IPS DF 6.9 (cell line): ENCODE measurements around the gene LRRK1.
"Not testable (repeated sequence)": the region's sequence is repeated elsewhere in the genome, so short reads cannot be mapped to it uniquely, and the experiment has no call there.

ENCODE experiments used
- DNase-seq: peaks from one replicate; pipeline ENCODE4 v3.0.0-alpha.2; 2013; ENCODE audit warnings: low read depth, low spot score
- H3K27ac ChIP-seq: one replicate; pipeline ENCODE4 v1.5.1; 2013; ENCODE audit warnings: low read length, control low read depth
- H3K27me3 ChIP-seq: 2 replicates; pipeline ENCODE4 v1.6.1; 2013; ENCODE audit warnings: mild to moderate bottlenecking, low read length; ENCODE audit not compliant: control insufficient read depth, insufficient read depth
- H3K36me3 ChIP-seq: 2 replicates; pipeline ENCODE4 v1.6.1; 2013; ENCODE audit warnings: low read length; ENCODE audit not compliant: control insufficient read depth, insufficient read depth
- H3K4me1 ChIP-seq: 2 replicates; pipeline ENCODE4 v1.6.1; 2013; ENCODE audit warnings: low read length; ENCODE audit not compliant: control insufficient read depth, insufficient read depth
- H3K4me3 ChIP-seq: 2 replicates; pipeline ENCODE4 v1.5.1; 2013; ENCODE audit warnings: mild to moderate bottlenecking, low read length
- H3K9me3 ChIP-seq: 2 replicates; pipeline ENCODE4 v1.6.1; 2013; ENCODE audit warnings: low read length, inconsistent platforms; ENCODE audit not compliant: control insufficient read depth, insufficient read depth
- WGBS: extraction: QIAGEN DNeasy Blood & Tissue Kit; methylation state at CpG from one replicate; pipeline ENCODE4 v1.1.7; 2013; ENCODE audit warnings: mixed read lengths, missing lambda C conversion rate; ENCODE audit not compliant: insufficient read length, insufficient coverage; 5-methylcytosine and 5-hydroxymethylcytosine counted together

LRRK1 gene

DNA sequence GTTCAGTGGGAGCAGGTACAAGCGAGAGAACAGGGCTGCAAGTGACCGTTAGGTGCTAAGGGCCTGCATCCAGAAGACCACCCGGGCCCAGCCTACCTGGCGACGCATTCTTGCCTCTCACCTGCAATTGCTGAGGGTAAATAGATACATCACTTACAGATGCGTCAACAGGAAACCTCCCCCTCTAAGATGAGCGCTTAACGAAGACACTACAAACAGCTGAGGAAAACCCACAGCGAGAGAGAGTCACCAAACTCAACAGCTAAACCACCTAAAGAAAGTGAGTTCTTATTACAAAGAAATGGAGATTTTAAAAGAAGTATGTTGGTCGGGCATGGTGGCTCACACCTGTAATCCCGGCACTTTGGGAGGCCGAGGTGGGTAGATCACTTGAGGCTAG is 174.8 kb downstream of the LRRK1 start:
- no peaks in the 10 kb centered on the region for H3K9me3 ChIP-seq
- H3K4me1 ChIP-seq = no peaks in the 10 kb centered on the region
- DNase-seq = no peak
- H3K36me3 ChIP-seq = no peaks in the 10 kb centered on the region
- H3K4me3 ChIP-seq = no peak overlapping the region
- no peaks in the 10 kb centered on the region for H3K27me3 ChIP-seq
- no CpG with 5 or more reads among the region's 12 CpGs for WGBS
- no peak overlapping the region for H3K27ac ChIP-seq

DNA sequence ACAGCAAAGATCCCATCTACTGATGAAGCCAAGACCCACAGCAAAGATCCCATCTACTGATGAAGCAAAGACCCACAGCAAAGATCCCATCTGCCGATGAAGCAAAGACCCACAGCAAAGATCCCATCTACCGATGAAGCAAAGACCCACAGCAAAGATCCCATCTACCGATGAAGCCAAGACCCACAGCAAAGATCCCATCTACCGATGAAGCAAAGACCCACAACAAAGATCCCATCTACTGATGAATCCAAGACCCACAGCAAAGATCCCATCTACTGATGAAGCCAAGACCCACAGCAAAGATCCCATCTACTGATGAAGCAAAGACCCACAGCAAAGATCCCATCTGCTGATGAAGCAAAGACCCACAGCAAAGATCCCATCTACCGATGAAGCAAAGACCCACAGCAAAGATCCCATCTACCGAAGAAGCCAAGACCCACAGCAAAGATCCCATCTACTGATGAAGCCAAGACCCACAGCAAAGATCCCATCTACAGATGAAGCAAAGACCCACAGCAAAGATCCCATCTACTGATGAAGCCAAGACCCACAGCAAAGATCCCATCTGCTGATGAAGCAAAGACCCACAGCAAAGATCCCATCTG is 176.7 kb downstream of the LRRK1 start:
- not testable (repeated sequence) for DNase-seq
- WGBS = no CpG with 5 or more reads among the region's 6 CpGs

DNA sequence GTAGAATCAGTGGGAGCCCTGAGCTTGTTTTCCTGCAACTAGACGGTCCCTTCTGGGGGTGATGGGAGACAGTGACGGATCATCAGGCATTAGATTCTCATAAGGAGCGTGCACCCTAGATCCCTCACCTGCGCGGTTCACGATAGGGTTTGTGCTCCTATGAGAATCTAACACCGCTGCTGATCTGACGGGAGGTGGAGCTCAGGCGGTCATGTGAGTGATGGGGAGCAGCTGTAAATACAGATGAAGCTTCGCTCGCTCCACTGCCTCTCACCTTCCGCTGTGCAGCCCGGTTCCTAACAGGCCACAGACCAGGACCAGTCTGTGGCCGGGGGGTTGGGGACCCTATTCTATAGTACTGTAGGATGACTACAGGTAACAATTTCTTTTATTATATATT is 178.0 kb downstream of the LRRK1 start:
- no peaks in the 10 kb centered on the region for H3K36me3 ChIP-seq
- H3K27ac ChIP-seq = no peak overlapping the region
- no peaks in the 10 kb centered on the region for H3K9me3 ChIP-seq
- no peaks in the 10 kb centered on the region for H3K4me1 ChIP-seq
- H3K27me3 ChIP-seq = no peaks in the 10 kb centered on the region
- no peak for DNase-seq
- H3K4me3 ChIP-seq = no peak overlapping the region
- WGBS = no CpG with 5 or more reads among the region's 14 CpGs

More for the DNA sequence above, 176.7 kb downstream of the LRRK1 start:
- not testable (repeated sequence) for H3K27ac ChIP-seq, H3K9me3 ChIP-seq, H3K4me3 ChIP-seq, H3K4me1 ChIP-seq, H3K27me3 ChIP-seq, H3K36me3 ChIP-seq

DNA sequence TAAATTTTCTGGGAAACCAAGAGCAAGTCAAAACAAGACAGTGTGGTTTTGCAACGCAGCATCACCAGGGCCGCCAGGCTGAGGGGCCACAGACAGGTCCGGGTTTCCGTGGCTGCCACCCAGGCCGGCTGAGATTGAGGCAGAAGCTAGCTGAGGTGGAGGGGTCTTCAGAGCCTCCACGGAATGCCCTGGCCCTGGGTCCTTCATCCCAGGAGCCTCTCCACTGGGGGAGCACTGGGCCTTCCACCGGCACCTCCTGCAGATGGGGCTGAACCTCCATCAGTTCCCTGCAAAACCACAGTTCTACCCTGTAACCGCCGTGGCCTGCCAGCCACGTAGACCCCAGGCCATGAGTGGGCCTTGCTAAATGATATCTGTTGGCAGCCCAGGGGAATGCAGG is 180.0 kb downstream of the LRRK1 start:
- Histone ChIP-seq H3K36me3 (no peaks in the 10 kb centered on the region), H3K9me3 (no peaks in the 10 kb centered on the region), H3K4me1 (no peaks in the 10 kb centered on the region), H3K27ac (no peak overlapping the region), H3K27me3 (no peaks in the 10 kb centered on the region), H3K4me3 (no peak overlapping the region)
- WGBS = no CpG with 5 or more reads among the region's 10 CpGs
- no peak for DNase-seq

DNA sequence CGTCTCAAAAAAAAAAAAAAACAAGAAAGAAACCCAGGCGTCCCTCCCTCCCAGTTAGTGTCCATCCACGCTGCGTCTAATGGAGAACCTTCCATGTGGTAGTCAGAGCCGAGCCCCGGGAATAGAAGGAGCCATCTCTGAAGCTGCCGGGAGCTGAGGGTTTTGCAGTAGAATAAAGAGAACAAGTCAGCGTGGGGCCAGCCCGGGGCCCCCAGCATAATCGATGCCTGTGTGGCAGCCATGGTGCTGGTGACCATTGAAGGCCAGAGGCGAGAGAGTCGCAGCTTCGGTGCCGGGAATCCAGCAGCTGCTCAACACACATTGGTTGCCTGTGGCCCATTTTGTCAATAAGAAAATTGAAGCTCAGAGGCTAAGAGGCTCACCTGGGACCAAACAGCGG is 181.0 kb downstream of the LRRK1 start:
- no peaks in the 10 kb centered on the region for H3K36me3 ChIP-seq
- no peak for DNase-seq
- WGBS = no CpG with 5 or more reads among the region's 15 CpGs
- no peaks in the 10 kb centered on the region for H3K4me1 ChIP-seq
- H3K27ac ChIP-seq = no peak overlapping the region
- H3K4me3 ChIP-seq = no peak overlapping the region
- H3K9me3 ChIP-seq = no peaks in the 10 kb centered on the region
- H3K27me3 ChIP-seq = no peaks in the 10 kb centered on the region

DNA sequence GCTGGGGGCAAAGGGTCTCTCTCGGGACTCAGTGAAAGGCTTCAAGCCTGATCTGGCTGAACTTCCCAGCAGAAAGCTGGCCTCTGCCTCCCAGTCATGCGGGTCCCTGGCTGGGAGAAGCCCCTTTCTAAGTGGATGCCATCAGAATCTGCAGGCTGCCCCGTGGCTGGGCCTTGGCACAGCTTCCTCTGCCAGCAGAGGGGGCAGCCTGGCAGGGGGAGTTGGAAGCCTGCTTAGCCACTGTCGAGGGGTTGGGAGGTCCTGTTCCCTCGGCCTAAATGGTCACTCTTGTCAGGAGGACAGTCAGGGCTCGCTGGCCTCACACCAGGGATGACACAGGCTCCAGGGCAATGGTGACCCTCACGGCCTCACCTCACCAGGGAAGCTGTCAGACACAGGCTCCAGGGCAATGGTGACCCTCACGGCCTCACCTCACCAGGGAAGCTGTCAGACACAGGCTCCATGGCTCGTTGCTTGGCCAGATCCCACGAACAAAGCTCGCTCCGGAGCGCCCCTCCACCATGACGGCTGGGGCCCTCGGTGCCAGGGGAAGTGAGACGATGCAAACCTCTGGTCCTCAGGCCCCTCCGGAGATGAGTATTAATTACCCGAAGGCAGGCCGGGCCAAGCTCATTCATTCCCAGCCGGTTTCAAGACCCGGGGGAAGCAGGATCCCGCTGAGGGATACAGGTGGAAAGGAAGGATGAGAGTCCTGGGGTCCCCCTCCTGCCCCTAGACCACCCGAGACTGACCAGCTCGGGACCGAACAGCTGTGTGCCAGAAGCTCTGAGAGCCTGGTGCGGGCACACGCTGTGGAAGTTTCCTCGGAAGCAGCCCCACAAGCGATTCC is 181.7 kb downstream of the LRRK1 start:
- H3K4me3 ChIP-seq = no peak overlapping the region
- no peak for DNase-seq
- H3K4me1 ChIP-seq = no peaks in the 10 kb centered on the region; the same call in 1 of the 2 replicates
- no peaks in the 10 kb centered on the region for H3K27me3 ChIP-seq
- no peaks in the 10 kb centered on the region for H3K36me3 ChIP-seq
- no peak overlapping the region for H3K27ac ChIP-seq
- H3K9me3 ChIP-seq = no peaks in the 10 kb centered on the region
- no CpG with 5 or more reads among the region's 29 CpGs for WGBS

DNA sequence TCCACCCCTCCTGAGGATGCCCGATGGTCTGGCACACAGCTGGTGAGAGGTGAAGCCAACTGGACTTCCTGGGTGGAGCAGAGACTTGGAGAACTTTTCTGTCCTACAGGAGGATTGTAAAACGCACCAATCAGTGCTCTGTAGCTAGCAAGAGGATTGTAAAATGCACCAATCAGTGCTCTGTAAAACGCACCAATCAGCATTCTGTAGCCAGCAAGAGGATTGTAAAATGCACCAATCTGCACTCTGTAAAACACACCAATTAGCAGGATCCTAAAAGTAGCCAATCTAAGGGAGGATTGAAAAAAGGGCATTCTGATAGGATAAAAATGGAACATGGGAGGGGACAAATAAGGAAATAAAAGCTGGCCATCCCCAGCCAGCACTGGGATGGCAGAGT is 182.5 kb downstream of the LRRK1 start:
- WGBS = no CpG with 5 or more reads among the region's 3 CpGs
- Histone ChIP-seq H3K9me3 (no peaks in the 10 kb centered on the region), H3K4me3 (no peak overlapping the region), H3K36me3 (no peaks in the 10 kb centered on the region), H3K27me3 (no peaks in the 10 kb centered on the region), H3K4me1 (no peaks in the 10 kb centered on the region; the same call in 1 of the 2 replicates), H3K27ac (no peak overlapping the region)
- no peak for DNase-seq

DNA sequence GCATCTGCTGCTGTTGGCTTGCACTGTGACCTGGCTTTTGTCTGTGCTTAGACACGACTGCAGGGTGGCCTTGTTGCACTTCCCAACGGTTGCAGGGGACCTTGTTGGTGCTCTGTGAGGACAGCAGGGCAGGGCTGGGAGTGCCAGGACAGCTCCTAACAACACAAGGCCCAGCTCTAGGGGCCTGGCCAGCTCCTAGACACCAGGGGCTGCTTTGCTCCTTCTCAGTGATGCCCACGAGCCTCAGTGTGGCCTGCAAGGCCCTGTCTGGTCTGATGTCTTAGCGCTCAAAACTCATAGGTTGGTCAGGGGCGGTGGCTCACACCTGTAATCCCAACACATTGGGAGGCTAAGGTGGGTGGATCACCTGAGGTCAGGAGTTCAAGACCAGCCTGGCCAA is 183.6 kb downstream of the LRRK1 start:
- Histone ChIP-seq H3K4me3 (no peak overlapping the region), H3K9me3 (no peaks in the 10 kb centered on the region), H3K36me3 (no peaks in the 10 kb centered on the region), H3K27ac (no peak overlapping the region), H3K4me1 (no peaks in the 10 kb centered on the region; the same call in 1 of the 2 replicates), H3K27me3 (no peaks in the 10 kb centered on the region)
- DNase-seq = no peak
- WGBS = no CpG with 5 or more reads among the region's 5 CpGs

DNA sequence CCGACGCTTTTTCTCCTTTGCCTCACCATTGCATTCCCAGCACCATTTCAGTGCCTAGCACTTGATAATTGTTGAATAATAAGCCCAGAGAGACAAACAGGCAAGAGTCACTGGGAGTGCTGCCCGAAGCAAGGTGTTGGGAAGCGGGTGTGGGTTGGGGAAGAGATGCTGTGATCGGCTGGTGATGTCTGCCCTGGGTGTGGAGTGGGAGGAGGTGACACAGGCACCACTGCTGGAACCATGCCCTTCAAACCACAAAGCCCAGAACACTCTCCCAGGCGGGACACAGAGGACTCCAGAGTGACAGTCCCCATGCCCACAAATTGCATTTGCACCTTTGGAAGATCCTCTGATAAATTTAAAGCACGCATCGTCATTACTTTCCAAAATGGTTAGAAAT is 184.4 kb downstream of the LRRK1 start:
- DNase-seq = no peak
- H3K9me3 ChIP-seq = no peaks in the 10 kb centered on the region
- H3K27me3 ChIP-seq = no peaks in the 10 kb centered on the region
- H3K4me3 ChIP-seq = no peak overlapping the region
- H3K27ac ChIP-seq = no peak overlapping the region
- H3K36me3 ChIP-seq = no peaks in the 10 kb centered on the region
- no CpG with 5 or more reads among the region's 8 CpGs for WGBS
- no peaks in the 10 kb centered on the region; the same call in 1 of the 2 replicates for H3K4me1 ChIP-seq

DNA sequence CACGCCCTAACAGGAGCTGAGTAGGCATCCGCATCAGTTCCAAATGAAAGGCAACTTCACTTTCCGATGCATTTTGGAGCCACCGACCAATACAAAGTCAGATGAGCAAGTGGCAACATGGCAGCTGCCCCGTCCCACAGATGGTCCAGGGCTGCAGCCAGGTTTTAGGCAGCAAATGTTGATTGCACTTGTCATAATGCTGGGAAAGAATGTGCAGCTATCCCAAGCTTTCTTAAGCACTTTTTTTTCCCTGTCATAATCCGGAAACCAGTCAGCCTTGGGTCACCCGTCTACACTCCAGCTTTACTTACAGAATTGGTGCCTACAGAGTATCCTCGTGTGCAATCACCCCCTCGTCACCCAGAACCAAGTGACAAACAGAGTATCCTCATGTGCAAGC is 185.0 kb downstream of the LRRK1 start:
- WGBS = no CpG with 5 or more reads among the region's 9 CpGs
- no peaks in the 10 kb centered on the region for H3K27me3 ChIP-seq

More for the DNA sequence above, 185.0 kb downstream of the LRRK1 start:
- DNase-seq = no peak
- Histone ChIP-seq H3K27ac (no peak overlapping the region), H3K9me3 (no peaks in the 10 kb centered on the region), H3K4me3 (no peak overlapping the region), H3K36me3 (no peaks in the 10 kb centered on the region), H3K4me1 (no peaks in the 10 kb centered on the region; the same call in 1 of the 2 replicates)
